DMS53 (cell line): ENCODE data around the gene ABHD4.
"Not testable (repeated sequence)": the region's sequence is repeated elsewhere in the genome, so short reads cannot be mapped to it uniquely, and the experiment has no call there.

ENCODE experiments used
- DNase-seq: peaks from one replicate; lab custom pipeline; 2025; lab: John Stamatoyannopoulos, UW

ABHD4 gene

GRCh38 chr14:22561661-22562579, 36.2 kb upstream of the ABHD4 start:
- DNase-seq: peak; percentile 36

- DNase-seq: no peak
These were observed 34.1 kb upstream of the ABHD4 start for GRCh38 chr14:22563987-22564386.

DNA sequence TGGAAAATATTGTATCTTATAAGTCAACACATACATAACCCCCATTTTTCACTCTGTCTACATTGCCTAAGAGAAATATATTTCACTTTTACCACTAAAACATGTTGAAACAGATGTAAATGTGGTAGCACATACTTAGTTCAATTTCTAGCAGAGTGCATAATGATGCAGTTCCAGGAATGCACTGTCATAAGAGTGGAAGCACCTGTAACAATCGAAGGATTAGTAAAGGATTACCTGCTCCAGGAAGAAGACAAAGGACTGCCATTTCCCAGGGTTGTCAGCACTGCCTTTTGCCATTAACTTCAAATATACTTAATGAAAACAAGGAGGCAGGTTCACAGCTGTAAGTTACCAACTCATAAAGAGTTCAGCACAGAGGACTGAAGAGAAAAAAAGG, 33.6 kb upstream of the ABHD4 start:
- peak; percentile 10 for DNase-seq

DNA sequence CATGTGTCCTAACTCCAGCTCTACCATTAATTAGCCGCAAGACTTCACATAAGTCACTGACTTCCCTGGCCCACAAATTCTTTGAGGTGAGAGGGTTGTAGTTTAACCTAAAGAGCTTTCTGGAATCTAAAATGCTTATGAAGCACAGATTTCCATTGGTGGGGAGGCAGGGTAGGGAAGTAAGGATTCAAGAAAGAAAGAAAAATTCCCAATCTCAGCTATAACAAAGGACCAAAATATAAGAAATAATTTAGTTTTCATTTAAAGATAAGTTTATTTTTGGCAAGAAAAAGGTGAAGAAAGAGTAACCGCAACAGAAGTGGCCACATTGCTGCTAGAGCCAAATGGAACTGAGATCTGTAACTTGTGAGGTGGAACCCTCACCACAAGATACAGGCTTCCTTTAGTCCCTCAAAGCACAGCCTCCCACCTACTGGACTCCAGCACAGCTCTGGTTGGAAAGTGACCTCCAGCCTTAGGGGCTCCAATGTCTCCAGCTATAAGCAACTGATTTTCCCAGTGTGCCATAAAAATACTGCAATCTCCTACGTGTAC, 32.6 kb upstream of the ABHD4 start:
- no peak for DNase-seq

DNA sequence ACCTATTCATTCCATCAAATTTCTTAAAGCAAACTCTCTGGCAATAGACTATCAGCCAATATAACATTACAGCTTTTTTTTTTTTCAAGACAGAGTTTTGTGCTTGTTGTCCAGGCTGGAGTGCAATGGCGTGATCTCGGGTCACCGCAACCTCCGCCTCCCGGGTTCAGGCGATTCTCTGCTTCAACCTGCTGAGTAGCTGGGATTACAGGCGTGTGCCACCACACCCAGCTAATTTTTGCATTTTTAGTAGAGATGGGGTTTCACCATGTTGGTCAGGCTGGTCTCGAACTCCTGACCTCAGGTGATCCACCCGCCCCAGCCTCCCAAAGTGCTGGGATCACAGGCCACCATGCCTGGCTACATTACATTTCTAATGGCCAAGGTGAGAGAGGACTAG, 31.8 kb upstream of the ABHD4 start:
- DNase-seq: not testable (repeated sequence)

DNA sequence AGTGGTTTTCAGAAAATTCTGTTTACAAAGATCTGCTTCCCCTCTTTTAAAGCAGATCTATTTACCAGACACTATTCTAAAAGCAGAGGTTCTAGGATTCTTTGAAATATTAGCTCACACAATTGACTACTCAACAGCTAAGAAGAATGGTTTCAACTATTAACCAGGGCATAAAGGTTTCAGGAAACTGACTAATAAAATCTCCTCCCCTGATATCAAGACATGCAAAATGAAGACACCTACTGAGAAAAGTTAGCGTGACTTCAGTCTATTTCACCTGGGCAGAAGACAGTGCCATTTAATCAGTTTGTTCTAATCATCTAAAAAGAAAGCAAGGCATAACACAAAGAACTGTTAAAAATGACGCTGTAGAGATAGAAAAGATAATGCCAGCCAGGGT, 31.3 kb upstream of the ABHD4 start:
- no peak for DNase-seq

- peak; percentile 45 for DNase-seq
These were observed 30.7 kb upstream of the ABHD4 start for GRCh38 chr14:22567437-22567836.

DNA sequence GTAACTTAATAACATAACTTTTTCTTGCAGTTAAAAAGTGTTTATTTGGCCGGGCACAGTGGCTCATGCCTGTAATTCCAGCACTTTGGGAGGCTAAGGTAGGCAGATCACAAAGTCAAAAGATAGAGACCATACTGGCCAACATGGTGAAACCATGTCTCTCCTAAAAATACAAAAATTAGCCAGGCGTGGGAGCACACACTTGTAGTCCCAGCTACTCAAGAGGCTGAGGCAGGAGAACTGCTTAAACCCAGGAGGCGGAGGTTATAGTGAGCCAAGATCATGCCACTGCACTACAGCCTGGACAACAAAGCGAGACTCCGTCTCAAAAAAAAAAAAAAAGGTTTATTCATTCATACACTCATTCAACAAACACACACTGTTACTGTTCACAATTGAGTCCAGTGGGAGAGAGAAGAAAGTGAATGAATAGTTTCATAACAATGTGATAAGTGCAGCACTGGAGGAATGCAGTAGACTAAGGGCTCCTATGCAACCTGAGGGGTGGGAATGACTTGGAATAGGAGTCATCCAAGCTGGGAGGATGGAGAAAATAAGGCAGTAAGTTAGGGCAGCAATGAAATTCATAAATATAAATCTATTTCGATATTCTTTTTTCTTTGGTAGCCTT, 28.9 kb upstream of the ABHD4 start:
- DNase-seq: no peak

GRCh38 chr14:22569737-22570131, 28.4 kb upstream of the ABHD4 start:
- no peak for DNase-seq

GRCh38 chr14:22570132-22570949, 27.8 kb upstream of the ABHD4 start:
- DNase-seq: peak; percentile 85

- peak; percentile 33 for DNase-seq
These were observed 25.5 kb upstream of the ABHD4 start for GRCh38 chr14:22572562-22573058.

- DNase-seq: no peak
These were observed 24.3 kb upstream of the ABHD4 start for GRCh38 chr14:22573804-22574203.

- DNase-seq: peak; percentile 5
These were observed 20.7 kb upstream of the ABHD4 start for GRCh38 chr14:22577334-22577908.

GRCh38 chr14:22579236-22579635, 18.9 kb upstream of the ABHD4 start:
- peak; percentile 13 for DNase-seq

GRCh38 chr14:22579881-22580280, 18.2 kb upstream of the ABHD4 start:
- no peak for DNase-seq

DNA sequence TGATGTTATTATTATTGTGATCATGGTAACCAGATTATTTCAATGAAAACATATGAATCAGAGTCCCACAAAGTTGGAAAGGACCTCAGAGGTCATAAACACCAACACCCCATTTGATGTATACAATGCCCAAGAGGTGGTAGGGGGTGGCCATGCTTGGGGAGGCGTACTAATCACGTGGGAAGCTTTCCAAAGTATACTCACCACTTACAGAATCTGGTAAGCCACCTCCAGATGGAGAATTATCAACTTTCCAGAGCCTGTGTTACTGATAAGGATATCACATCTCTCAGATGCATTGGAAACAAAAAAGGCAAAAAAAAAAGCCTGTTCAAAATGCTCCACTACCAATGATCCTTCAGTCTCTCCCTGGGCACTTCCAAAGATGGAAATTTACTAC, 17.5 kb upstream of the ABHD4 start:
- no peak for DNase-seq

GRCh38 chr14:22583994-22584393, 14.1 kb upstream of the ABHD4 start:
- DNase-seq: no peak

- DNase-seq: no peak
These were observed 10.9 kb upstream of the ABHD4 start for GRCh38 chr14:22587247-22587646.

DNA sequence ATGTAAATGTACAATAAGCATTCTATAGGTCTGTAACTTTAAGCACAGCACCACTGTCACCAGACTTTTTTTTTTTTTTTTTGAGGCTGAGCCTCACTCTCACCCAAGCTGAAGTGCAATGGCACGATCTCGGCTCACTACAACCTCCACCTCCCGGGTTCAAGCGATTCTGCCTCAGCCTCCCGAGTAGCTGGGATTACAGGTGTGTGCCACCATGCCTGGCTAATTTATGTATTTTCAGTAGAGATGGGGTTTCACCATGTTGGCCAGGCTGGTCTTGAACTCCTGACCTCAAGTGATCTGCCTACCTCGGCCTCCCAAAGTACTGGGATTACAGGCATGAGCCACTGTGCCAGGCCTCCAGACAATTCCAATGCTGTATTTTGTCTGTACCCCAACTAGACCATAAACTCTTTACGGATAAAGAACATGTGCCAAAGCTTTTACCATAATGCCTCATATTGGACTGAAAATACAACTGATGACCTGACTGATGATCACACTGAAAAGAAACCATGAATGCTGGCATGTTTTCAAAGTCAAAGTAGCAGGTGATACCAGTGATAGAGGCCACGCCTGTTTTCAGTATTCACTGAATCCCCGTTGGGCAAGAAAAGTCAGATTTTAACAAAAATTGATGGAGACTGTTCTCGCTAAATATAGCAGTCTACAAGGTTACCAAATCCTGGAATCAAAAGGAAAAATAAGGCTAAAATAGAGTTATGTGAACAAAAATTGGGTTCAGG, 10.2 kb upstream of the ABHD4 start:
- DNase-seq: not testable (repeated sequence)

GRCh38 chr14:22588526-22589095, 9.5 kb upstream of the ABHD4 start:
- no peak for DNase-seq
